Measurements from ENCODE around the gene TMEM38B.
"Not testable (repeated sequence)": the region's sequence is repeated elsewhere in the genome, so short reads cannot be mapped to it uniquely, and the experiment has no call there.

Gene TMEM38B

GRCh38 chr9:105728230-105728629 is 33.9 kb downstream of the TMEM38B start:
- not testable (repeated sequence) for DNase-seq

GRCh38 chr9:105731420-105731819 is 37.1 kb downstream of the TMEM38B start:
- DNase-seq, result not testable (repeated sequence)

- DNase-seq, result no peak
Measured at GRCh38 chr9:105735366-105735765, 41.0 kb downstream of the TMEM38B start.

- no peak for DNase-seq
Measured at GRCh38 chr9:105737205-105737604, 42.9 kb downstream of the TMEM38B start.

GRCh38 chr9:105742088-105742487 is 47.7 kb downstream of the TMEM38B start:
- DNase-seq, result no peak

GRCh38 chr9:105747325-105747724 is 53.0 kb downstream of the TMEM38B start:
- not testable (repeated sequence) for DNase-seq

- DNase-seq, result no peak
Measured at GRCh38 chr9:105751761-105752160, 57.4 kb downstream of the TMEM38B start.

GRCh38 chr9:105757496-105758251 is 63.3 kb downstream of the TMEM38B start:
- DNase-seq, result no peak

- DNase-seq, result no peak
Measured at GRCh38 chr9:105760053-105760452, 65.7 kb downstream of the TMEM38B start.

- DNase-seq, result peak; percentile 65
Measured at GRCh38 chr9:105782561-105783494, 88.5 kb downstream of the TMEM38B start.

- peak; percentile 7 for DNase-seq
Measured at GRCh38 chr9:105783495-105783872, 89.1 kb downstream of the TMEM38B start.

- DNase-seq, result not testable (repeated sequence)
Measured at GRCh38 chr9:105786796-105787195, 92.5 kb downstream of the TMEM38B start.

GRCh38 chr9:105816202-105816744 is 121.9 kb downstream of the TMEM38B start:
- no peak for DNase-seq

GRCh38 chr9:105816981-105817380 is 122.6 kb downstream of the TMEM38B start:
- DNase-seq, result no peak

- no peak for DNase-seq
Measured at GRCh38 chr9:105818903-105819302, 124.6 kb downstream of the TMEM38B start.

- no peak for DNase-seq
Measured at GRCh38 chr9:105822814-105823213, 128.5 kb downstream of the TMEM38B start.
